Activated T-helper 9 cell treated with anti-CD3 and anti-CD28 coated beads, Interleukin-2, amount 50 U/mL, for 16 hours (primary cell): ENCODE data around the gene CEBPG.

Source experiments
- DNase-seq: peaks from one replicate; pipeline ENCODE4 v3.0.0-alpha.2; 2020; ENCODE audit warnings: low read depth

Gene CEBPG

GRCh38 chr19:33373453-33374235 lies at the start of gene CEBPG:
TSS of gene CEBPG (plus strand) at chr19:33373709. CDS start at chr19:33379240, 5,531 bp downstream.
- peak; percentile 92 for DNase-seq

- no peak for DNase-seq
Observed at GRCh38 chr19:33324628-33325027, 48.9 kb upstream of the CEBPG start.

GRCh38 chr19:33325920-33326319 lies 47.6 kb upstream of the CEBPG start:
- no peak for DNase-seq

- no peak for DNase-seq
Observed at GRCh38 chr19:33329060-33329459, 44.4 kb upstream of the CEBPG start.

- DNase-seq = no peak
Observed at GRCh38 chr19:33329736-33330135, 43.8 kb upstream of the CEBPG start.

- no peak for DNase-seq
Observed at GRCh38 chr19:33332248-33332647, 41.3 kb upstream of the CEBPG start.

GRCh38 chr19:33333151-33333550 lies 40.4 kb upstream of the CEBPG start:
- no peak for DNase-seq

GRCh38 chr19:33333642-33334041 lies 39.9 kb upstream of the CEBPG start:
- DNase-seq = no peak

GRCh38 chr19:33334271-33334670 lies 39.2 kb upstream of the CEBPG start:
- no peak for DNase-seq

- no peak for DNase-seq
Observed at GRCh38 chr19:33335446-33335845, 38.1 kb upstream of the CEBPG start.

- DNase-seq = no peak
Observed at GRCh38 chr19:33339016-33339984, 34.2 kb upstream of the CEBPG start.

GRCh38 chr19:33340991-33341390 lies 32.5 kb upstream of the CEBPG start:
- DNase-seq = no peak

- DNase-seq = no peak
Observed at GRCh38 chr19:33343301-33343700, 30.2 kb upstream of the CEBPG start.

GRCh38 chr19:33343859-33344572 lies 29.5 kb upstream of the CEBPG start:
- DNase-seq = no peak

GRCh38 chr19:33344573-33344925 lies 29.0 kb upstream of the CEBPG start:
- no peak for DNase-seq

- no peak for DNase-seq
Observed at GRCh38 chr19:33345163-33345562, 28.3 kb upstream of the CEBPG start.

- DNase-seq = no peak
Observed at GRCh38 chr19:33346665-33347064, 26.8 kb upstream of the CEBPG start.

- no peak for DNase-seq
Observed at GRCh38 chr19:33347300-33347699, 26.2 kb upstream of the CEBPG start.

GRCh38 chr19:33348301-33349010 lies 25.1 kb upstream of the CEBPG start:
- no peak for DNase-seq

- DNase-seq = no peak
Observed at GRCh38 chr19:33349319-33350289, 23.9 kb upstream of the CEBPG start.
